Thoracic aorta (tissue), 2 donors: ENCODE data around the gene GPHB5. TPM values are rescaled to one million over a fixed set of nuclear protein-coding genes. Genes with fewer than 3 reads are reported as not detected.
"Not testable (repeated sequence)": the region's sequence is repeated elsewhere in the genome, so short reads cannot be mapped to it uniquely, and the experiment has no call there.

Experiments
- ATAC-seq: fragments of 150-250 bp; one replicate; pipeline ENCODE4 v1.8.0; 2017; ENCODE audit warnings: low read depth; ENCODE audit not compliant: insufficient number of reproducible peaks, low FRiP score
- DNase-seq: peaks from one replicate; pipeline ENCODE4 v3.0.0-alpha.2; 2020; ENCODE audit warnings: low spot score
- H3K27ac ChIP-seq, 2 donors: fragments of 200-600 bp; sonication (generic); 1 replicate in 1 of 2; 2 replicates in 1 of 2; pipeline ENCODE4 v1.5.1; 2016; ENCODE audit warnings: mild to moderate bottlenecking in 2 of 2, moderate library complexity in 2 of 2
- H3K27me3 ChIP-seq: fragments of 200-600 bp; sonication (generic); replicated peaks from 2 replicates; pipeline ENCODE4 v1.6.0; 2016; ENCODE audit warnings: mild to moderate bottlenecking; ENCODE audit not compliant: insufficient read depth
- H3K36me3 ChIP-seq: fragments of 200-600 bp; sonication (generic); one replicate; pipeline ENCODE4 v1.5.1; 2016
- H3K4me1 ChIP-seq, 2 donors: fragments of 200-600 bp; sonication (generic); 1 replicate in 1 of 2; 2 replicates in 1 of 2; pipeline versions ENCODE4 v1.5.1 to v1.6.0; 2016; ENCODE audit warnings: low read depth in 2 of 2, mild to moderate bottlenecking in 1 of 2; ENCODE audit not compliant: control insufficient read depth in 1 of 2
- H3K4me3 ChIP-seq: fragments of 200-600 bp; sonication (generic); 2 replicates; pipeline ENCODE4 v1.5.1; 2016; ENCODE audit warnings: mild to moderate bottlenecking
- H3K9me3 ChIP-seq: fragments of 200-600 bp; sonication (generic); 2 replicates; pipeline ENCODE4 v1.5.1; 2016
- total RNA-seq, 2 donors: library from RNA; depleted of rRNA; stranded (reverse); fragments of >200 nt; gene quantifications; one replicate each; pipeline versions ENCODE4 v1.1.0 to v1.2.3, GENCODE V29; 2016
- TF ChIP-seq, protein P1 (sequence below): fragments of 200-600 bp; sonication (generic); IDR thresholded peaks from one replicate; pipeline ENCODE4 v1.5.1; 2019; ENCODE audit warnings: antibody characterized with exemption

Gene GPHB5
- total RNA-seq, 2 donors from 2014 or later, result not detected

DNA sequence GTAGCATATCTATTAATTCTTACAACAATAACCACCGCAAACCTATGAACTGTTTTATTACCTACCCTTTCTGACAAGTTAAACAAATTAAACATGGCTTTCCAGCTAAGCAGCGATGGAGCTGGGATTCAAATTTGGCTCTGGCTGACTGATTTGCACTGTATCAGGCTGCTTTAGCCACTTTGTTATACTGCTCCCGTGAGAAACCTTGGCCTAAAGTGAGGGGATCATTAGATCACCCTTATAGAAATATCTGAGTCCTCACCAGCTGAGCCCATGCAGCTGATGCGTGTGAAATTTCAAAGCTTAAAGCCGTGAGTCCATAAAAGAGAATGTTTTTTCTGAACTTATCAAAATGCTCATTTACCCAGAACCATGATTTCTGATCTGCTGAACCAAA, 8.1 kb upstream of the GPHB5 start:
- Histone ChIP-seq H3K9me3 (no peaks in the 10 kb centered on the region), H3K4me3 (no peak overlapping the region), H3K4me1 (no peaks in the 10 kb centered on the region), H3K27me3 (no peaks in the 10 kb centered on the region), H3K27ac (no peak overlapping the region), H3K36me3 (no peaks in the 10 kb centered on the region)
- no peak for DNase-seq
- TF ChIP-seq, protein P1, sequence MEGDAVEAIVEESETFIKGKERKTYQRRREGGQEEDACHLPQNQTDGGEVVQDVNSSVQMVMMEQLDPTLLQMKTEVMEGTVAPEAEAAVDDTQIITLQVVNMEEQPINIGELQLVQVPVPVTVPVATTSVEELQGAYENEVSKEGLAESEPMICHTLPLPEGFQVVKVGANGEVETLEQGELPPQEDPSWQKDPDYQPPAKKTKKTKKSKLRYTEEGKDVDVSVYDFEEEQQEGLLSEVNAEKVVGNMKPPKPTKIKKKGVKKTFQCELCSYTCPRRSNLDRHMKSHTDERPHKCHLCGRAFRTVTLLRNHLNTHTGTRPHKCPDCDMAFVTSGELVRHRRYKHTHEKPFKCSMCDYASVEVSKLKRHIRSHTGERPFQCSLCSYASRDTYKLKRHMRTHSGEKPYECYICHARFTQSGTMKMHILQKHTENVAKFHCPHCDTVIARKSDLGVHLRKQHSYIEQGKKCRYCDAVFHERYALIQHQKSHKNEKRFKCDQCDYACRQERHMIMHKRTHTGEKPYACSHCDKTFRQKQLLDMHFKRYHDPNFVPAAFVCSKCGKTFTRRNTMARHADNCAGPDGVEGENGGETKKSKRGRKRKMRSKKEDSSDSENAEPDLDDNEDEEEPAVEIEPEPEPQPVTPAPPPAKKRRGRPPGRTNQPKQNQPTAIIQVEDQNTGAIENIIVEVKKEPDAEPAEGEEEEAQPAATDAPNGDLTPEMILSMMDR, result no peak
- ATAC-seq, result no peak

DNA sequence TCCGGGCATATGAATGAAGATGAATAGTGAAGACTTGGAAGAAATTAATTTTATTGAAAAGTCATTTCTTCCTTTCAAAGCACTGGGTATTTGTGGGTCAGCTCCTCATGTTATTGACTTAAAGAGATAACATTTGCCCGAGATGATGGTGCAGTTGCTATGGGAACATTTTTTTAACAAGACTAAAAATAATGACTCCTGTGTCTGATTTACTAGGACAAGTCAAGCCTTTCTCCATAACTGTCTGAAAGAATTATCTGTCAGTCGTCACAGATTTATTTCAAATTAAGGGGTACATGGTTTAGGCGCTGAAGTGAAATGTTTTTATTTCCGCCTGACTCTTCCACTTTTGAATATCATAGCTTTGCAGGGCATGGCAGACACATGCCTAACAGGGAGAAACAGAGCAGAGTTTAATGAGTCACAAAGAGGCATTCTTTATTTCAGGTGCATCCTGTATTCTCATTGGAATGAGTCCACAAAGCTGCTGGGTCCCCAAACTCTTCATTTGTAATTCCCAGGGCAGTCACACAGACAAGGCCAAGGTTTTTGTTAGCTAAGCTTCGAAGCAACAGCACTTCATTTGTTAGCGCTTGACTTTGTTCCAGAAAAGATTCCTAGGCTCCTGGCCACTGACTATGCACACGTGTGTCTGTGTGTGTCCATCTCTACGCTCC, 4.3 kb upstream of the GPHB5 start:
- Histone ChIP-seq H3K27me3 (no peaks in the 10 kb centered on the region), H3K4me3 (no peak overlapping the region), H3K9me3 (no peaks in the 10 kb centered on the region), H3K36me3 (no peaks in the 10 kb centered on the region), H3K27ac (no peak overlapping the region), H3K4me1 (no peaks in the 10 kb centered on the region)
- ATAC-seq, result no peak
- TF ChIP-seq, protein P1, result no peak
- DNase-seq, result no peak

DNA sequence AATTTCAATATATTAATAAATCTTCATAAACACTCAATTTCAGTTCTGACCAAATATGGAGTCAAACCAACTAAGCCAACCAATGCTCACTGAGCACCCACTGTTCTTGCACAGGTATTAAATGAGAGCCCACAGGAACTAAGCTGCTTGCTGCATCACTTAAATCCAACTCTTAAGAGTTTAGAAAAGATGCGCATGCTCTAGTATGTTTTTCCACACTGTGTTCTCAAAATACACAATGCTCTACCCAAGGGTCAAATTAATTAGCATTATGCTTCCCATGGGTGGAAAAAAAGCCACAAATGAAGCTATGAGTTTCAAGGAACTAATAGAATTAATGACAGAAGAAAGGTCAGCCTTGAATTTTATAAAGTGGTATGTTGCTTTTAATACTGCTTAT, 3.7 kb upstream of the GPHB5 start:
- Histone ChIP-seq H3K27me3 (no peaks in the 10 kb centered on the region), H3K36me3 (no peaks in the 10 kb centered on the region), H3K9me3 (no peaks in the 10 kb centered on the region), H3K4me1 (no peaks in the 10 kb centered on the region), H3K4me3 (no peak overlapping the region), H3K27ac (no peak overlapping the region)
- DNase-seq (no peak), ATAC-seq (no peak)
- TF ChIP-seq, protein P1, result no peak

DNA sequence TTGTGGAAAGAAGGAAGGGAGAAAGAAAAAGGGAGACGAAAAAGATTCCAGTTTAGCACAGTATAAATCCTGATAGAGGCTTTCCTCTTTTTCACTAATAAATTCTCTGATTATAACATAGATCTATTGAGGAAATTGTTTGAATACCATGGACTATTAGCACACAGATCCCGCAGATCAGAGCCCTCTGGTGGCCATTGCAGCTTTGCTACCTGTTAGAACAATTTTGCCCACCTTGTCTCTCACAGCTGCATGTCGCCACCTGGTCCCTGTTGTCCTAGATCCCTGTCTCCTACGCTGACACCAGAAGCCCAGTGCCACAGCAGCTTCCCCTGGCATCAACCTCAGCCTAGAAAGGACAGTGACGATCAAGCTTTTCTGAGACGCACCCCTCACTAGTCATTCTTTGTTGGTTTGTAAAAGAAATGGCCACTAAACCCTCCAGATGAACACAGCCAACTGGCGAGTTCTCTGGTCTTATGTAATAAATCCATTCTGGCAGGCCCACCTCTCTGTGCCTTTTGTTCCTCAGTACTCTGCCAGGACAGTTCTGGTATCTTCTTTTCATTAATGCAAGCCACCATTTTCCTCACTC, 9.9 kb downstream of the GPHB5 start:
- Histone ChIP-seq H3K4me3 (no peak overlapping the region), H3K27ac (no peak overlapping the region), H3K36me3 (no peaks in the 10 kb centered on the region), H3K27me3 (no peaks in the 10 kb centered on the region), H3K9me3 (no peaks in the 10 kb centered on the region), H3K4me1 (no peaks in the 10 kb centered on the region)
- DNase-seq (no peak), ATAC-seq (no peak)
- TF ChIP-seq, protein P1, result no peak

DNA sequence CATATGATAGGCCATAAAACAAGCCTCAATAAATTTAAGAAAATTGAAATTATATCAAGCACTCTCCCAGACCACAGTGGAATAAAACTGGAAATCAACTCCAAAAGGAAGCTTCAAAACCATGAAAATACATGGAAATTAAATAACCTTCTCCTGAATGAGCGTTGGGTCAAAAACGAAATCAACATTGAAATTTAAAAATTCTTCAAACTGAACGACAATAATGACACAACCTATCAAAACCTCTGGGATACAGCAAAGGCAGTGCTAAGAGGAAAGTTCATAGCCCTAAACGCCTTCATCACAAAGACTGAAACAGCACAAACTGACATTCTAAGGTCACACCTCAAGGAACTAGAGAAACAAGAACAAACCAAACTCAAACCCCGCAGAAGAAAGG, 14.3 kb downstream of the GPHB5 start:
- not testable (repeated sequence) for H3K4me3 ChIP-seq, H3K36me3 ChIP-seq, H3K4me1 ChIP-seq, H3K9me3 ChIP-seq, DNase-seq, H3K27ac ChIP-seq, ATAC-seq, H3K27me3 ChIP-seq
